Tibial artery (tissue), 4 donors: ENCODE data around the gene CABLES2.

Source experiments
- DNase-seq, 2 donors: peaks; one replicate each; pipeline ENCODE4 v3.0.0-alpha.2; 2019
- H3K27ac ChIP-seq, 2 donors: fragments of 200-600 bp; sonication (generic) in 1 of 2; 1 replicate in 1 of 2; 2 replicates in 1 of 2; pipeline ENCODE4 v1.5.1; 2018 to 2019; ENCODE audit warnings: mild to moderate bottlenecking in 1 of 2
- H3K27me3 ChIP-seq, 2 donors: fragments of 200-600 bp; sonication (generic) in 1 of 2; one replicate each; pipeline versions ENCODE4 v1.5.1 to v1.6.0; 2016 to 2019
- H3K36me3 ChIP-seq, 3 donors: fragments of 200-600 bp; sonication (generic) in 2 of 3; one replicate each; pipeline ENCODE4 v1.5.1; 2016 to 2019; ENCODE audit warnings: mild to moderate bottlenecking in 2 of 3
- H3K4me1 ChIP-seq, 4 donors: fragments of 200-600 bp; sonication (generic) in 2 of 4; 1 replicate in 3 of 4; 2 replicates in 1 of 4; pipeline ENCODE4 v1.5.1; 2016 to 2019
- H3K4me3 ChIP-seq, 2 donors: fragments of 200-600 bp; sonication (generic) in 1 of 2; 1 replicate in 1 of 2; 2 replicates in 1 of 2; pipeline ENCODE4 v1.5.1; 2018 to 2019; ENCODE audit warnings: mild to moderate bottlenecking in 2 of 2
- H3K9me3 ChIP-seq, 3 donors: fragments of 200-600 bp; sonication (generic) in 1 of 3; one replicate each; pipeline ENCODE4 v1.5.1; 2016 to 2019
- intact Hi-C: fragments of 100-400 bp; cut with DNase I; formaldehyde crosslinking; loops from one replicate; pipeline ENCODE4 v1.15.0; 2023; ENCODE audit warnings: low total_unique reads
- TF ChIP-seq, protein P1 (sequence below), 2 experiments: fragments of 200-600 bp in 1 of 2; fragments of 450-650 bp in 1 of 2; IDR thresholded peaks; one replicate each; pipeline ENCODE4 v1.5.1; 2017 to 2019; ENCODE audit warnings: antibody characterized with exemption in 2 of 2, mild to moderate bottlenecking in 1 of 2, moderate library complexity in 1 of 2

The CABLES2 gene

DNA sequence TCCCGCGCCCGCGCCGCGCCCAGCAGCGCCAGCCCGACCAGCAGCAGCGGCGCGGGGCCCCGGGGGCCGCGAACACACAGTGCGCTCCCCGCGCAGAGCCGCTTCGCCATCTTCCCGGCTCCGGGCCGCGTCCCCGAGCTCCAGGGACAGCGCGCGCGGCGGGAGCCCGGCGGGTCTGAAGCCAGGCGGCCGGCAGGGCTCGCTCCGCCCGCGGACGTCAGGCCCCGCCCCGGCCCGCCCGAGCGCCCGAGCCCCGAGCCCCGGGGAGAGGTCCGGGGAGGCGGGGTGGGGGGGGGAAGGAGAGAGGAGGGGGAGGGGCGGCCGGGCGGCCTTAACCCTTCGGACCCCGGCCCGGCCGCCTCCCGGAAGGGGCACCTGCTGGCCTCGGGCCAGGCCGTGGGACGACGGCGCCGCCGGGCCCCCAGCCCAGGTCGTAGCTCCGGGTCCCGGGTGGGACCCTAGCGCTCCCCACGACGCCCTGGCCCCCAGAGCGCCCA is 39.9 kb downstream of the CABLES2 start, which contains the start of gene LAMA5:
Gene LAMA5 (minus strand): TSS at position 177 of the 497 bp plus-strand sequence. CDS start 67 bp downstream, at position 110.
- intact Hi-C loops, result no loop called here
- no peaks in the 10 kb centered on the region for H3K27me3 ChIP-seq
- peak in 1 of 2 donors; percentile 80 for DNase-seq
- H3K36me3 ChIP-seq, result peaks cover 0 to 1% (median 0%) of the 10 kb centered on the region in 3 donors
- peak within 1 kb of the TSS; percentile 77 to 93 for H3K4me3 ChIP-seq
- no peaks in the 10 kb centered on the region for H3K9me3 ChIP-seq
- peak within 1 kb of the TSS; percentile 96 to 98 for H3K27ac ChIP-seq
- H3K4me1 ChIP-seq, result peaks cover 22 to 95% (median 84%) of the 10 kb centered on the region in 4 donors
- TF ChIP-seq, protein P1, sequence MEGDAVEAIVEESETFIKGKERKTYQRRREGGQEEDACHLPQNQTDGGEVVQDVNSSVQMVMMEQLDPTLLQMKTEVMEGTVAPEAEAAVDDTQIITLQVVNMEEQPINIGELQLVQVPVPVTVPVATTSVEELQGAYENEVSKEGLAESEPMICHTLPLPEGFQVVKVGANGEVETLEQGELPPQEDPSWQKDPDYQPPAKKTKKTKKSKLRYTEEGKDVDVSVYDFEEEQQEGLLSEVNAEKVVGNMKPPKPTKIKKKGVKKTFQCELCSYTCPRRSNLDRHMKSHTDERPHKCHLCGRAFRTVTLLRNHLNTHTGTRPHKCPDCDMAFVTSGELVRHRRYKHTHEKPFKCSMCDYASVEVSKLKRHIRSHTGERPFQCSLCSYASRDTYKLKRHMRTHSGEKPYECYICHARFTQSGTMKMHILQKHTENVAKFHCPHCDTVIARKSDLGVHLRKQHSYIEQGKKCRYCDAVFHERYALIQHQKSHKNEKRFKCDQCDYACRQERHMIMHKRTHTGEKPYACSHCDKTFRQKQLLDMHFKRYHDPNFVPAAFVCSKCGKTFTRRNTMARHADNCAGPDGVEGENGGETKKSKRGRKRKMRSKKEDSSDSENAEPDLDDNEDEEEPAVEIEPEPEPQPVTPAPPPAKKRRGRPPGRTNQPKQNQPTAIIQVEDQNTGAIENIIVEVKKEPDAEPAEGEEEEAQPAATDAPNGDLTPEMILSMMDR (IDR thresholded peaks at IDR 0.05), result no peak

DNA sequence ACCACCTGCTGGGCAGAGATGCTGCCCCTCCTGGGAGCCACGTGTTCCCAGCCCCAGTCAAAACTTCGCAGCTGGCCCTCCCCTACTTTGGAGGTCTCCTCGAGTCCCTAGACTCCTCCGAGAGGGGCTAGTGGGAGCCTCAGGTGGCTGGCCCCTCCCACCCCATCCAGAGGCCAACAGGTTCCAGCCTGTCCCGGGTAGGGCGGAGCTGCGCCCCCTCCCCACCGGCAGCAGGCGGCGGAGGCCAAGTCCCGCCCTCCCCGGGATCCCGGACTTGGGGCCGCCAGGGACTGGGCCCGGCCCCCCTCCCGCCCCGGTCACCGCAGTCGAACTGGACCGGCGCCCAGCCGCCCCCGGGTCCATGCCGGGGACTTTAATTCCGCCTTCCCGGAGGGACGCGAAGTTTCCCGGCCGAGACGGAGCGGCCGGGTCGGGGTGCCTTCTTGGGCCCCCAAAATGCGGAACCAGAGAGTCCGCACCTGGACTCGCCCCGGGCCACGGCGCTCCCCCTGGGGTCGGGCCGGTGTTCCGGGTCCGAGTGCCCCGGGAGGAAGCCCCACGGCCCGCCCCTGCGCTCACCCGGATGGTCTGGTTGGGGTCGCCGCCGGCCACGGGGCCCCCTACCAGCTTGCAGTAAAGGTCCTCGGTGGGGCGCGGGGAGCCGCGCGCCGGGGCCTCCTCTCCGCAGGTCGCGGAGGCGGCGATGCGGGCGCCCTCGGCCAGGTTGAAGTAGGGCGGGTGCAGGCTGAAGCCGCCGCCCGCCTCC is 40.5 kb downstream of the CABLES2 start:
- intact Hi-C loops, result no loop called here
- Histone ChIP-seq H3K4me1 (peaks cover 22 to 95% (median 84%) of the 10 kb centered on the region in 4 donors), H3K9me3 (no peaks in the 10 kb centered on the region), H3K36me3 (peaks cover 0 to 7% (median 0%) of the 10 kb centered on the region in 3 donors), H3K27ac (peak overlapping the region; percentile 96 to 98), H3K4me3 (peak overlapping the region; percentile 77 to 93), H3K27me3 (no peaks in the 10 kb centered on the region)
- DNase-seq, result peak in 1 of 2 donors; percentile 85
- TF ChIP-seq, protein P1 (IDR thresholded peaks at IDR 0.05), result no peak

- H3K4me3 ChIP-seq, result peak overlapping the region; percentile 77 to 93
- H3K36me3 ChIP-seq, result peaks cover 0 to 14% (median 0%) of the 10 kb centered on the region in 3 donors
- peaks cover 22 to 95% (median 84%) of the 10 kb centered on the region in 4 donors for H3K4me1 ChIP-seq
- no peaks in the 10 kb centered on the region for H3K9me3 ChIP-seq
- no peaks in the 10 kb centered on the region for H3K27me3 ChIP-seq
- TF ChIP-seq, protein P1 (IDR thresholded peaks at IDR 0.05), result no peak
- intact Hi-C loops, result no loop called here
- DNase-seq, result peak in 1 of 2 donors; percentile 93
- H3K27ac ChIP-seq, result peak overlapping the region; percentile 96 to 98
Observed at GRCh38 chr20:62365814-62366369, 41.2 kb downstream of the CABLES2 start.

GRCh38 chr20:62364911-62365736 is 42.0 kb downstream of the CABLES2 start:
- intact Hi-C loops, result no loop called here
- H3K27ac ChIP-seq, result peak overlapping the region; percentile 96 to 98
- H3K4me1 ChIP-seq, result peaks cover 20 to 92% (median 82%) of the 10 kb centered on the region in 4 donors

More at GRCh38 chr20:62364911-62365736, 42.0 kb downstream of the CABLES2 start:
- H3K9me3 ChIP-seq, result no peaks in the 10 kb centered on the region
- TF ChIP-seq, protein P1 (IDR thresholded peaks at IDR 0.05), result no peak
- peak; percentile 76 to 94 for DNase-seq
- no peaks in the 10 kb centered on the region for H3K27me3 ChIP-seq
- peaks cover 0 to 14% (median 0%) of the 10 kb centered on the region in 3 donors for H3K36me3 ChIP-seq
- peak overlapping the region; percentile 77 to 93 for H3K4me3 ChIP-seq
